Activated CD8-positive, alpha-beta memory T cell treated with anti-CD3 and anti-CD28 coated beads, Interleukin-2, amount 50 U/mL, for 24 hours (primary cell): ENCODE results near the gene TMSB10.

Source experiments
- DNase-seq: peaks from one replicate; pipeline ENCODE4 v3.0.0-alpha.2; 2020; ENCODE audit errors: extremely low read depth

Gene TMSB10

GRCh38 chr2:84880395-84880644, 25.1 kb upstream of the TMSB10 start:
- no peak for DNase-seq

DNA sequence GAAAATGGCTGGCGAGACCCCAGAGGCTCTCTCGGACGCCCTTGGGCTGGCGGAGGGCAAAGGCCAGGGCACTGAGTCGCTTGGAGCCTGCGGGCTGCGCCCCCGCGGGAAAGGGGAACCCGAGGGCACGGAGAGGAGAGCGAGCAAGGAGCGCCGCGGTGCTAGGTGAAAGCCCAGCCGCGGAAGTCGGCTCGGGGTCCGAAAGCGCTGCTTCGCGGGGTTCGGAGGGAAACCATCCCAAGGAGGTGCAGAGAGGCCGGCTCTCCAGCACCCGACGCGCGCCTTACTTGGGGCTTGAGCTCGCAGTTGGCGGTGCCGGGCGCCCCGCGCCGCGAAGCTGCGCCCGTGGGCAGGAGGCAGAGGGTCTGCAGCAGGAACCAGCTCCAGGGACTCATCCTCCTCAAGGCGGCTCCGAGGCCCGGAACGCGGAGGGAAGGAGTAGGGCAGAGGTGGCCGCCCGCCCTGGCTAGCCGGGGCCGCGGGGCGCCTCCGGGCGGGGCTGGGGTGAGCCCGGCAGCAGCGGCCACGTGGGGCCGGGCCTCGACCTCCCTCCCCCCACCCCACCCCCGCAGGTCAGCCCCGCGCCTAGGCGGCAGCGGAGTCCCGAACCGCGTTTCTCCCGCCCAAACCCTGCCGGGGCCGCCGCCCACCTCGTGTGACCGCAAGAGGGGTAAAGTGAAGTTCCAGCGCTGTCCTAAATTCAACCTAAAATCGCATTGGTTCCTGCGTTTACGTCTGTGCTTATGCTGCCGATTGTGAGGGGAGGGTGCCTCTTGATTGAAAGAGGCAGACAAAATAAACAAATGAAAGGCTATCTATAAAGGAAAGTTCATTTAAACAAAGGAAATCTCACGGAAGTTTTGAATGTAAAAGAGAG, 24.6 kb upstream of the TMSB10 start, which contains the start of gene TRABD2A:
Gene TRABD2A (minus strand): TSS at position 440 of the 877 bp plus-strand sequence. CDS start 45 bp downstream, at position 395.
- DNase-seq: no peak

- peak; percentile 70 for DNase-seq
Measured at GRCh38 chr2:84881581-84882413, 23.7 kb upstream of the TMSB10 start.

DNA sequence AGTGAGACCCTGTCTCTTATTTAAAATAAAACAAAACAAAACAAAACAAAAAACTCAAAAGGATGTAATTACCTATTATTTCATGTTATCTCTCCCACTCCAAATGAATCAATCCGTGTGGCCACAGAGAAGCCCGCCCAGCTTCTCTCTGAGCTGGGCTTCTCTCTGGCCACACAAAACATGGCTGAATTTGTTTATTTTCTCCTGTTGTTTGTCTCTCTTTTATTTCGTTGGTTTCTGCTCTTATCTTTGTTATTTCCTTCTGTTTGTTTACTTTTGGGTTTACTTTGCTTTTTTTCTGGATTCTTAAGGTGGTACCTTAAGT, 23.1 kb upstream of the TMSB10 start:
- DNase-seq: no peak

DNA sequence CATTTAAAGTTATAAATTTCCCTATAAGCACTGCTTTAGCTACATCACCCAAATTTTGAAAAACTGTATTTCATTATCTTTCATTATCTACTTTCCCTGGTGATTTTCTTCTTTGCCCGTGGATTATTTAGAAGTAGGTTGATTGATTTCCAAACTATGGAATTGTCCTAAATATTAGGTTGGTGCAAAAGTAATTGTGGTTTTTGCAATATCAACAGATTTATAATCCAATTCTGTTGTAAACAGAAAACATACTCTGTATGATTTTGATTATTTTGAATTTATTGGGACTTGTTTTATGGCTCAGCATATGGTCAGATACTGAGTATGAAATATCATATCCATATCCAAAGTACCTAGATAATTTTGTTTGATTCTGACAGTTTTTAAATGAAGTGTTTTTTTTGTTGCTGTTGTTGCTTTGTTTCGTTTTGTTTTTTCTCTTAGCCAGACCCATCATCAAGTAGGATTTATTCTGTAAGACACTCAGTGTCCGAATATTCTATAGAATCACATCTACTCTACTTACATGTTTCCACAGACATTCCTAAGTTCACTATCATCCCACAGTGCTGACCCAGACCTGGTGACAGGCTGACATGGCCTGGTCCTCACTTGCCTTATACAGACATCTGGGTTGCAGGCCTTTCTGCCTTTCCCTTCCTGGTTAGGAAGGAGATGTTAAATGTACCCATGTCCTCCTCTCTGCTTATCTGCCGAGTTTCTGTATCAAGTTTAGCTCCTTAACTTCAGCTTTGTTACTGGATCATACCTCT, 22.5 kb upstream of the TMSB10 start:
- DNase-seq: no peak

DNA sequence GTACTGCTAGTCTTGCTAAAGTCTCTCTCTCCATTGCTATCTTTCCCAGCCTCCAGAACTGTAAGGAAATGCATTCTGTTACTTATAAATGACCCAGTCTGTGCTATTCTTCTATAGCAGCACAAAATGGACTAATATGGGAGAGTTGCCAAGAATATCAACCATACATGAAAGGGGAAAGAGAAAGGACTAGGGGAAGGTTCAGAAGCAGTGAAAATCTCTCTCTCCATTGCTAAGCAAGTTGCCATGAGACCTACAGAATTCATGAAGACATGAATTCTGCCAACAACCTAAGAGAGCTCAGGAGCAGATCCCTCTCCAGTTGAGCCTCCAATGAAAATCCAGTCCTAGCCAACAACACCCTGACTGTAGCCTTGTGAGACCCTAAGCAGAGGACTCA, 21.0 kb upstream of the TMSB10 start:
- no peak for DNase-seq

DNA sequence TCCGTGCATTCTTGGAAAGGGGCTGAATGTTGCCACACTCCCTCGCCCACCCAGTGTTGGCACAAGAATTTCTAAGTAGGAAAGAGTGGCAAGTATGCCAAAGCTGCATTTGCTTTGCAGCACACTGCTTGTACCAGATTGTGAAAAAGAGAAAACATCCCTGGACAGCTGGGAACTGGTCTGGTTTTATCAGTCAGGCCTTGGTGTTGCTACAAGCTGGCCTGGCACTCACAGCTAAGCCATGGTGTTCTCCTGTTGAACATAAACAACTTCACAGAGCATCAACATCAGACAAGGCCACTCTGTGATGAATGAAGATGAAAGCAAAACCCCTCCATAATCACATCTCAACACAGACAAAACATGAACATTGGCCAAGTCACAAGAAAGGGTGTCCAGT, 20.3 kb upstream of the TMSB10 start:
- no peak for DNase-seq

- DNase-seq: no peak
Measured at GRCh38 chr2:84886791-84887190, 18.7 kb upstream of the TMSB10 start.

DNA sequence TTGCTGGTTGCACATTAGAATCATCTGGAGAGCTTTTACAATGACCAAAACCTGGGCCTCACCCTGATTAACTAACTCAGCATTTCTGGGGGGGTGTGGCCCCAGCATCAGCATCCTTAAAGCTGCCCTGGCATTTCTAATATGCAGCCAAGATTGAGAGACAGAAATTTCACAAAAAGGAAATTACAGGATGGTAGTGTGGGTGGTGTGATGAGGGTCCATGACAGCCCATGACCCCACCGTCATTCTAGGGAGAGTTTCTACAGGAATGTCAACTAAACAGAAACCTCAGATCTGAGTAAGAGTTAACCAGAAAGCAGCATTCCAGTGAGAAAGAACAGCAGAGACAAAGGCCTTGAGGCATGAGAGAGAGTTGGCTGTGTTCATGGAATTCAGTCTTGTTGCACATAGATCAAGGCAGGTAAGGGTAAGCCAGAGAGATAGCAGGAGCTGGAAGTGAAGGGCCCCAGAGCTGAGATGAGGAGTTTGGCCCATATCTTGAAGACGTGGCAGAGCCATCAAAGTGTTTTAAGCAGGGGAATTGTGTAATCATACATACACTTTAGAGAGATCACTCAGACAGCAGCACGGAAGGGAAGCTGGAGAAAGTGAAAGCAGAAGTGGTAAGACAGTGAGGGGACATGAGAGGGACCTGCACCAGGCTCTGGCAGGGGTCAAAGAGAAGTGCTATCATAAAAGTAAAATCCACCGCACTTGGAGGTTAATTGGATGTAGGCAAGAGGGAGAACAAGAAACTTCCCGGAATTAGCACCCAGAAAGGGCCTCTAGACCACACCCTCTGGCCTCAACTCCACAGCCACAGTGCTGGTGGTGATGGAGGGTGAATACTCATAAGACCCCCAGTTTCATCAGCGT, 16.8 kb upstream of the TMSB10 start:
- DNase-seq: no peak

DNA sequence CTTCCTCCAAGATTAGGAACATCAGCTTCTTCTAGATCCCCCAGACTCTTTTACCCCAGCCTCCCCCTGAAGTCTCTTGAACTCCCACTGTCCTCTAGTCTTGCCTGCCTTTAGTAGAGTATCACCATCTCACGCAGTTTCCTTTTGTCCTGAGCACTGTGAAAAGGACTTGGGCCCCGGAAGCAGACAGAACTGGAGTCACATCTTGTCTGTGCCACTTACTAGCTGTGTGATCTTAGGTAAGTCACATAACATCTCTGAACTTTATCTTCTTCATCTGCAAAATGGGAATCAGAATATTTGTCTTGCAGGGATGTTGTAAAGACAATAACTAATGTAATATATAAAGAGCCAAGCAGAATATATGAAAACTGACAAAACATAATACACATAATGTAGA, 16.1 kb upstream of the TMSB10 start:
- no peak for DNase-seq

- DNase-seq: no peak
Measured at GRCh38 chr2:84891355-84892010, 14.0 kb upstream of the TMSB10 start.

- no peak for DNase-seq
Measured at GRCh38 chr2:84894131-84894586, 11.3 kb upstream of the TMSB10 start.

GRCh38 chr2:84894758-84895520, 10.5 kb upstream of the TMSB10 start:
- DNase-seq: no peak

GRCh38 chr2:84896567-84896966, 8.9 kb upstream of the TMSB10 start:
- no peak for DNase-seq

GRCh38 chr2:84897773-84898172, 7.7 kb upstream of the TMSB10 start:
- DNase-seq: no peak

DNA sequence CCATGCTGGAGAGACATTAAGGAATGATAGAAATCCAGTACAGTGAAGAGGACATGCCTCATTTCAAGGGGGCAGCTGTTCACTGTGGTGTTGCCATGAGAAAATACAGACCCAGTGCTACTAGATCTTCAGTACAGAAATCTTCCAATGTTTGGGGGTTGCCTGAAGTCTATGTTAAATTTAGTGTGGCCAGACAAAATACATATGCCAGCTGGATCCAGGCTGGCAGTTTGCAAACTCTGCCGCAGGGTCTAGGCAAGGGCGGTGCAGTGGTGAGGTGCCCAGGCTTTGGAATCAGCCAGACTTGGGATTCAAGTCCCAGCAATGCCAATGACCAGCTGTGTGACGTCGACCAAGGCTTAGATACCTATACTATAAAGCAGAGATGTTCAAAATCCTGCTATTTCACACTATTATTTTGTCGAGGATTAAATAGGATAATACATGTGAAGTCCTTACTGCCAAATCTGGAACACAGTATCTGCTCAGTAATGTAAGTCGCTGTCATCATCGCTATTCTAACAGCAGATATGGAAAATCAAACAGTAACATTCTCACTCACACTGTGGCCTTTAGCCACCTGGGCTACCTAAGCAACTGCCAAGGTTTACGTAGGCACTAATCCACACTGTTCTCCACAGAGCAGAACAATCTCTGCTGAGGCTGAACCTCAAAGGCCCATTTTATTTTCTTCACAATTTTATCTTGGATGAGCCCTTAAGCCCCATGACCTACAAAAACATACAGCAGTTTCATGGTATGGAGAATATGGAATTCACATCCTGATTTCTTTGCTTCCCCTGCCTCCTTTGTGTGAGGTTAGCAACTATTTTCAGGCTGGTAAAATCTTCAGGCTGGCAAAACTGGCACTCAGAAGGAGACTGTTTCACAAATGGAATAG, 5.9 kb upstream of the TMSB10 start:
- no peak for DNase-seq

- DNase-seq: no peak
Measured at GRCh38 chr2:84900971-84901370, 4.5 kb upstream of the TMSB10 start.

GRCh38 chr2:84901593-84902120, 3.8 kb upstream of the TMSB10 start:
- DNase-seq: no peak

- no peak for DNase-seq
Measured at GRCh38 chr2:84902526-84902925, 2.9 kb upstream of the TMSB10 start.
